Measurements from ENCODE around the gene CENPX.

The CENPX gene

GRCh38 chr17:82021900-82022309, 773 bp downstream of the CENPX start:
- no peak for DNase-seq

GRCh38 chr17:82021107-82021899, 1.4 kb downstream of the CENPX start:
- peak; percentile 45 for DNase-seq

- no peak for DNase-seq
These were observed 2.0 kb downstream of the CENPX start for GRCh38 chr17:82020572-82021106.

- peak; percentile 39 for DNase-seq
These were observed 2.7 kb downstream of the CENPX start for GRCh38 chr17:82019690-82020571.

GRCh38 chr17:82018989-82019689, 3.5 kb downstream of the CENPX start:
- DNase-seq, result no peak

- DNase-seq, result peak; percentile 49
These were observed 4.3 kb downstream of the CENPX start for GRCh38 chr17:82018152-82018988.

GRCh38 chr17:82017612-82018151, 5.0 kb downstream of the CENPX start:
- DNase-seq, result no peak

GRCh38 chr17:82016875-82017459, 5.7 kb downstream of the CENPX start:
- no peak for DNase-seq

- DNase-seq, result no peak
These were observed 6.4 kb downstream of the CENPX start for GRCh38 chr17:82016061-82016874.

GRCh38 chr17:82015311-82015971, 7.2 kb downstream of the CENPX start:
- no peak for DNase-seq

GRCh38 chr17:82014971-82015310, 7.7 kb downstream of the CENPX start:
- DNase-seq, result no peak

- no peak for DNase-seq
These were observed 8.2 kb downstream of the CENPX start for GRCh38 chr17:82014432-82014831.

GRCh38 chr17:82013772-82014321, 8.8 kb downstream of the CENPX start:
- no peak for DNase-seq

- no peak for DNase-seq
These were observed 9.3 kb downstream of the CENPX start for GRCh38 chr17:82013341-82013740.

- DNase-seq, result peak; percentile 90
These were observed 9.9 kb downstream of the CENPX start for GRCh38 chr17:82012640-82013295.

- DNase-seq, result no peak
These were observed 10.4 kb downstream of the CENPX start for GRCh38 chr17:82012261-82012639.

GRCh38 chr17:82011617-82012187, 11.0 kb downstream of the CENPX start:
- DNase-seq, result no peak

GRCh38 chr17:82010575-82011525, 11.8 kb downstream of the CENPX start:
- DNase-seq, result no peak

Measured in NCI-H510A treated with DMSO at 0.1 percent for 48 hours (cell line).